Right atrium auricular region (tissue), 2 donors: ENCODE results near the gene PLPPR1. TPM values are rescaled to one million over a fixed set of nuclear protein-coding genes. Genes with fewer than 3 reads are reported as not detected.

Source experiments
- DNase-seq: peaks from one replicate; pipeline ENCODE4 v3.0.0-alpha.2; 2019; ENCODE audit warnings: low spot score
- H3K27ac ChIP-seq, 2 donors: fragments of 200-600 bp; sonication (generic); 1 replicate in 1 of 2; 2 replicates in 1 of 2; pipeline ENCODE4 v1.5.1; 2016 to 2019
- H3K27me3 ChIP-seq, 2 donors: fragments of 200-600 bp; sonication (generic); one replicate each; pipeline versions ENCODE4 v1.5.1 to v1.6.0; 2017 to 2019
- H3K36me3 ChIP-seq: fragments of 200-600 bp; sonication (generic); one replicate; pipeline ENCODE4 v1.5.1; 2016
- H3K4me1 ChIP-seq, 2 donors: fragments of 200-600 bp; sonication (generic); one replicate each; pipeline versions ENCODE4 v1.5.1 to v1.6.0; 2017 to 2019
- H3K4me3 ChIP-seq, 2 donors: fragments of 200-600 bp; sonication (generic); 1 replicate in 1 of 2; 2 replicates in 1 of 2; pipeline ENCODE4 v1.5.1; 2017 to 2019; ENCODE audit warnings: mild to moderate bottlenecking in 1 of 2, moderate library complexity in 1 of 2
- H3K9me3 ChIP-seq, 2 donors: fragments of 200-600 bp; sonication (generic); one replicate each; pipeline ENCODE4 v1.5.1; 2019
- total RNA-seq, 2 donors: library from RNA; depleted of rRNA; stranded (reverse); fragments of >200 nt; gene quantifications; one replicate each; pipeline ENCODE4 v1.1.0, GENCODE V29; 2016
- TF ChIP-seq, protein P1 (sequence below), 2 donors: fragments of 200-600 bp; sonication (generic); IDR thresholded peaks; one replicate each; pipeline ENCODE4 v1.5.1; 2019; ENCODE audit warnings: antibody characterized with exemption in 2 of 2

The PLPPR1 gene
- total RNA-seq, 2 donors from 2014 or later, result not detected

GRCh38 chr9:101359679-101360078, 331.2 kb downstream of the PLPPR1 start:
- no peaks in the 10 kb centered on the region for H3K36me3 ChIP-seq
- H3K4me3 ChIP-seq, result no peak overlapping the region
- no peak for DNase-seq
- TF ChIP-seq, protein P1, sequence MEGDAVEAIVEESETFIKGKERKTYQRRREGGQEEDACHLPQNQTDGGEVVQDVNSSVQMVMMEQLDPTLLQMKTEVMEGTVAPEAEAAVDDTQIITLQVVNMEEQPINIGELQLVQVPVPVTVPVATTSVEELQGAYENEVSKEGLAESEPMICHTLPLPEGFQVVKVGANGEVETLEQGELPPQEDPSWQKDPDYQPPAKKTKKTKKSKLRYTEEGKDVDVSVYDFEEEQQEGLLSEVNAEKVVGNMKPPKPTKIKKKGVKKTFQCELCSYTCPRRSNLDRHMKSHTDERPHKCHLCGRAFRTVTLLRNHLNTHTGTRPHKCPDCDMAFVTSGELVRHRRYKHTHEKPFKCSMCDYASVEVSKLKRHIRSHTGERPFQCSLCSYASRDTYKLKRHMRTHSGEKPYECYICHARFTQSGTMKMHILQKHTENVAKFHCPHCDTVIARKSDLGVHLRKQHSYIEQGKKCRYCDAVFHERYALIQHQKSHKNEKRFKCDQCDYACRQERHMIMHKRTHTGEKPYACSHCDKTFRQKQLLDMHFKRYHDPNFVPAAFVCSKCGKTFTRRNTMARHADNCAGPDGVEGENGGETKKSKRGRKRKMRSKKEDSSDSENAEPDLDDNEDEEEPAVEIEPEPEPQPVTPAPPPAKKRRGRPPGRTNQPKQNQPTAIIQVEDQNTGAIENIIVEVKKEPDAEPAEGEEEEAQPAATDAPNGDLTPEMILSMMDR (IDR thresholded peaks at IDR 0.05), result no peak
- no peaks in the 10 kb centered on the region for H3K4me1 ChIP-seq
- H3K27ac ChIP-seq, result no peak overlapping the region
- no peaks in the 10 kb centered on the region for H3K9me3 ChIP-seq
- H3K27me3 ChIP-seq, result no peaks in the 10 kb centered on the region

DNA sequence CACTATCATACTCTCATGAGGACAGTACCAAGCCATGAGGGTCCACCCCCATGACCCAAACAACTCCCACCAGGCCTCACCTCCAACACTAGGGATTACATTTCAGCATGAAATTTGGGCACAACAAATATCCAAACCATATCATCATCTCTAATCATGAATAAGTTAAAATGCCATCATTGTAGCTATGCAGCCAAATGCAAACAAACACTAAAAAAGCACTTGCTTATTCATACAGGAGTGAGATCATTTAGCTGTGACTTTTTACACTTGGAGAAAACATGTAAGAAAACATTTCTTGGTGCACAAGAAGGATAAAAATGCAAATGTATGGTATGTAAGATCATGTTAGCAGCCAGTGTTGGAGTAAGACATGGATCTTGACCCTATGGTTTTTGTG, 332.1 kb downstream of the PLPPR1 start:
- H3K4me3 ChIP-seq, result no peak overlapping the region
- no peak overlapping the region for H3K27ac ChIP-seq

DNA sequence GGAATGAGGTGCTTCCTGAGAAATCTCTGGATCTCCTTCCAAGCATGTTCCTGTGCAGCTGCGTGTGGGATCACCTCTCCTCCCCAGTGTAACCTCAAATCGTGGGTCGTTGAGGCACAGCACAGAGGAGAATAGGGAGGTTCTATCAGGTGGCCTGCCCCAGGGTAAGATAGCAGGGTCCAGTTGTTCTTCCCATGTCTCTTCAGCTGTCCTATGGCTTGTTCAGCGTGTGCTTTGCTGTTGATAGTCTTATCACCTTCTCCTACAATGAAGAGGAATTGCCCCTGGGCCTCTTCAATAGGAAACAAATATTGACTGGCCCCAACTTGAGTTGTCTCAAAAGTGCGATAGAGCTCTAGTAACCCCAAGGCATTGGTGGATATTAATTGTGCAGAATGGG, 333.9 kb downstream of the PLPPR1 start:
- no peaks in the 10 kb centered on the region for H3K4me1 ChIP-seq
- H3K4me3 ChIP-seq, result no peak overlapping the region
- no peak for DNase-seq
- H3K27me3 ChIP-seq, result no peaks in the 10 kb centered on the region
- H3K36me3 ChIP-seq, result no peaks in the 10 kb centered on the region
- TF ChIP-seq, protein P1 (IDR thresholded peaks at IDR 0.05), result no peak
- no peaks in the 10 kb centered on the region for H3K9me3 ChIP-seq
- no peak overlapping the region for H3K27ac ChIP-seq

More for the DNA sequence above, 332.1 kb downstream of the PLPPR1 start:
- no peaks in the 10 kb centered on the region for H3K9me3 ChIP-seq
- no peak for DNase-seq
- TF ChIP-seq, protein P1 (IDR thresholded peaks at IDR 0.05), result no peak
- H3K36me3 ChIP-seq, result no peaks in the 10 kb centered on the region
- H3K4me1 ChIP-seq, result no peaks in the 10 kb centered on the region
- no peaks in the 10 kb centered on the region for H3K27me3 ChIP-seq

DNA sequence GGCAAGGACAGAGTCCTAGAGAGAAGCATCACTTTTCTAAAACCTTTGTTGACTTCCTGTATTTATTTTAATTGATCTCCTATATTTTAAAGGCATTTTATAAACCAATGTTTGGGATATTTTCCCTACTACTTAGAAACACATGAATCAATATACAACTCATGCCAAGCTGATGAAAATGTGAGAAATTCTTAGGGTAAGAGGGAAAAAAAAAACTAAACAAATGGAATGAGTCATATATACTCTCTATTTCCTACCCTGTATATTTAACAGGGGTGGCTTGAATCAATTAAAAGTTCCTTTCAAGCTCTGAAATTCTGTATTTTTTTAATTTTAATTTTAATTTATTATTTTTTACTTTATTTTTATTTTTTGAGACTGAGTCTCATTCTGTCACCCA, 336.7 kb downstream of the PLPPR1 start:
- Histone ChIP-seq H3K4me1 (no peaks in the 10 kb centered on the region), H3K4me3 (no peak overlapping the region), H3K9me3 (no peaks in the 10 kb centered on the region), H3K27ac (no peak overlapping the region), H3K36me3 (no peaks in the 10 kb centered on the region), H3K27me3 (no peaks in the 10 kb centered on the region)
- no peak for DNase-seq
- TF ChIP-seq, protein P1 (IDR thresholded peaks at IDR 0.05), result no peak

GRCh38 chr9:101366038-101366756, 337.7 kb downstream of the PLPPR1 start:
- Histone ChIP-seq H3K4me3 (no peak overlapping the region), H3K4me1 (no peaks in the 10 kb centered on the region), H3K27ac (no peak overlapping the region), H3K9me3 (no peaks in the 10 kb centered on the region), H3K27me3 (no peaks in the 10 kb centered on the region), H3K36me3 (no peaks in the 10 kb centered on the region)
- DNase-seq, result no peak
- TF ChIP-seq, protein P1 (IDR thresholded peaks at IDR 0.05), result no peak

DNA sequence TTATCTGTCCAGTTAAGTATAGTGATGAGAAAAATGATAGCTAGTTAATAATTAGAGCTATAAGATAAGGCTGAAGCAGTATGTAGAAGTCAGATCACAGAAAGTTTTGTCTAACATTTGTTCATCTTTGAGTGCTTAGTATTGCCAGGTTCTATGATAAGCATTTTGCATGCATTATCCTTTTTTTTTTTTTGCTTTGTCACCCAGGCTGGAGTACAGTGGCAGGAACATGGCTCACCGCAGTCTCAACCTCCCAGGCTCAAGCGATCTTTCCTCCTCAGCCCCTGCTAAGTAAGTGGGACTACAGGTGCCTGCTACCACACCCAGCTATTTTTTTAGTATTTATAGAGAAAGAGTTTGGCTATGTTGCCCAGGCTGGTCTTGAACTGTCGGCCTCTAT, 338.8 kb downstream of the PLPPR1 start:
- TF ChIP-seq, protein P1 (IDR thresholded peaks at IDR 0.05), result no peak
- DNase-seq, result no peak
- Histone ChIP-seq H3K9me3 (no peaks in the 10 kb centered on the region), H3K27me3 (no peaks in the 10 kb centered on the region), H3K4me3 (no peak overlapping the region), H3K4me1 (no peaks in the 10 kb centered on the region), H3K36me3 (no peaks in the 10 kb centered on the region), H3K27ac (no peak overlapping the region)
